K562 (cell line): Measurements from ENCODE around the gene CLGN.

Experiments used
- BRF1 ChIP-seq: IDR thresholded peaks from 3 replicates; pipeline ENCODE4 v1.6.1; 2011; ENCODE audit warnings: borderline replicate concordance, mild to moderate bottlenecking; ENCODE audit not compliant: insufficient read length; ENCODE audit errors: extremely low read depth
- CTCF ChIP-seq, 3 experiments: IDR thresholded peaks in 2 of 3; conservative IDR thresholded peaks in 1 of 3; 2 replicates each; pipeline ENCODE4 v1.5.1; 2011 to 2012; ENCODE audit warnings: low read length in 3 of 3, mild to moderate bottlenecking in 3 of 3, control low read depth in 2 of 3, improper control_type of control experiment in 1 of 3, inconsistent platforms in 1 of 3, low read depth in 1 of 3, mixed read lengths in 1 of 3, moderate library complexity in 1 of 3; ENCODE audit not compliant: insufficient read depth in 2 of 3
- NCOA4 ChIP-seq: fragments of 450-650 bp; IDR thresholded peaks from 2 replicates; pipeline ENCODE4 v1.6.1; 2018; ENCODE audit warnings: mild to moderate bottlenecking; ENCODE audit not compliant: partially characterized antibody
- POLR2AphosphoS5 ChIP-seq: IDR thresholded peaks from 2 replicates; pipeline ENCODE4 v1.6.1; 2011; ENCODE audit warnings: mild to moderate bottlenecking, low read depth, low read length, moderate library complexity; ENCODE audit not compliant: control insufficient read depth, insufficient read depth
- REST ChIP-seq, 2 experiments: fragments of 450-650 bp; formaldehyde crosslinking in 1 of 2; IDR thresholded peaks; 2 replicates each; pipeline versions ENCODE4 v1.4.0 to v1.6.1; 2014 to 2020; ENCODE audit warnings: mild to moderate bottlenecking in 2 of 2, borderline replicate concordance in 1 of 2, low read depth in 1 of 2
- RNF2 ChIP-seq: sonication (generic); IDR thresholded peaks from 2 replicates; pipeline ENCODE4 v1.6.1; 2016
- STAT5B ChIP-seq: fragments of 250-450 bp; sonication (Bioruptor Pico); IDR thresholded peaks from 2 replicates; pipeline ENCODE4 v1.8.0; 2021; ENCODE audit warnings: mild to moderate bottlenecking, inconsistent platforms
- ZBTB43 ChIP-seq: sonication (generic); formaldehyde crosslinking; IDR thresholded peaks from 2 replicates; pipeline ENCODE4 v1.8.0; 2023; ENCODE audit warnings: mild to moderate bottlenecking, missing genetic modification reagents
- ZHX1 ChIP-seq: fragments of 150-350 bp; conservative IDR thresholded peaks from 2 replicates; pipeline ENCODE4 v1.6.1; 2014; ENCODE audit warnings: low read length
- ZNF217 ChIP-seq: sonication (generic); formaldehyde crosslinking; IDR thresholded peaks from 2 replicates; pipeline ENCODE4 v1.8.0; 2022; ENCODE audit warnings: mild to moderate bottlenecking, missing genetic modification reagents

- TF ChIP-seq ZHX1 (no peak), REST (IDR thresholded peaks at IDR 0.05; ENCODE audit: borderline replicate concordance) (no peak), REST (CRISPR knock-in tag; IDR thresholded peaks at IDR 0.05; ENCODE audit: low read depth) (no peak), BRF1 (no peak), POLR2AphosphoS5 (no peak), STAT5B (CRISPR knock-in tag) (no peak), NCOA4 (no peak), CTCF (IDR thresholded peaks at IDR 0.05 in 2 of 3, conservative IDR thresholded peaks at IDR 0.05 in 1 of 3; ENCODE audit: insufficient read depth in 2 of 3, low read depth in 1 of 3, low read length in 3 of 3) (no peak), ZBTB43 (CRISPR knock-in tag) (no peak), ZNF217 (CRISPR knock-in tag) (no peak), RNF2 (no peak)
These were observed 12.2 kb upstream of the CLGN start for GRCh38 chr4:140439644-140440142.
